GM12878 (cell line): ENCODE measurements around the gene ESPNL. TPM values are rescaled to one million over a fixed set of nuclear protein-coding genes. Genes with fewer than 3 reads are reported as not detected.

Experiments
- ATAC-seq: fragments of 200-7000 bp; cut with Tn5 transposase; 3 replicates; pipeline ENCODE4 v1.9.1; 2020; ENCODE audit warnings: mild to moderate bottlenecking, moderate library complexity
- BruUV-seq: library from RNA; stranded (reverse); fragments of 400-500 nt; replicated peaks from 2 replicates; lab custom pipeline; 2021; lab: Mats Ljungman, UMichigan
- CTCF ChIA-PET: fragments of 300-600 bp; sonication (Branson Sonifier 250); formaldehyde crosslinking; extraction: SDS; loops from one replicate; lab custom pipeline; 2021; ENCODE audit warnings: inconsistent platforms; lab: Yijun Ruan, JAX
- POLR2A ChIA-PET: fragments of 350-600 bp; formaldehyde crosslinking; extraction: SDS; loops from one replicate; lab custom pipeline; 2021; ENCODE audit warnings: inconsistent platforms; lab: Charles Lee
- RAD21 ChIA-PET: fragments of 300-600 bp; sonication (Branson Sonifier 250); formaldehyde crosslinking; loops from one replicate; lab custom pipeline; 2023; ENCODE audit warnings: antibody characterized with exemption; ENCODE audit not compliant: unreplicated experiment; lab: Charles Lee
- SMC1A ChIA-PET: fragments of 300-600 bp; sonication (Branson Sonifier 250); formaldehyde crosslinking; loops from one replicate; lab custom pipeline; 2023; ENCODE audit not compliant: unreplicated experiment, uncharacterized antibody; lab: Charles Lee
- DNase-seq: peaks from one replicate; pipeline ENCODE4 v3.0.0-alpha.2; 2011; ENCODE audit warnings: low read depth, low spot score
- FAIRE-seq: peaks from 3 replicates; lab custom pipeline; 2011; peaks lifted over from hg19 to GRCh38; lab: Jason Lieb, UNC
- H2AFZ ChIP-seq: 2 replicates; pipeline ENCODE4 v1.6.0; 2011; ENCODE audit warnings: low read depth, low read length, control low read depth; ENCODE audit not compliant: control insufficient read depth
- H3K27ac ChIP-seq: 2 replicates; pipeline ENCODE4 v1.5.1; 2011; ENCODE audit warnings: control low read depth; ENCODE audit not compliant: control insufficient read depth, insufficient read depth
- H3K27me3 ChIP-seq, 2 experiments: replicated peaks in 1 of 2; 2 replicates each; pipeline versions ENCODE4 v1.6.0 to v1.6.1; 2011; ENCODE audit warnings: low read length in 1 of 2; ENCODE audit not compliant: control insufficient read depth in 2 of 2, insufficient read depth in 2 of 2
- H3K36me3 ChIP-seq, 2 experiments: 2 replicates each; pipeline ENCODE4 v1.5.1; 2011; ENCODE audit warnings: low read length in 1 of 2; ENCODE audit not compliant: control insufficient read depth in 2 of 2, insufficient read depth in 2 of 2
- H3K4me1 ChIP-seq: 2 replicates; pipeline ENCODE4 v1.6.1; 2011; ENCODE audit warnings: mild to moderate bottlenecking, low read length, moderate library complexity, mixed read lengths; ENCODE audit not compliant: control insufficient read depth, insufficient read depth
- H3K4me2 ChIP-seq: 2 replicates; pipeline ENCODE4 v1.6.0; 2011; ENCODE audit warnings: control low read depth; ENCODE audit not compliant: control insufficient read depth, insufficient read depth
- H3K4me3 ChIP-seq: fragments of 200-600 bp; sonication (generic); 2 replicates; pipeline ENCODE4 v1.5.1; 2016
- H3K79me2 ChIP-seq: 2 replicates; pipeline ENCODE4 v1.6.0; 2011; ENCODE audit warnings: low read length; ENCODE audit not compliant: control insufficient read depth, insufficient read depth
- H3K9ac ChIP-seq: 2 replicates; pipeline ENCODE4 v1.8.0; 2011; ENCODE audit warnings: low read length, control low read depth, mixed read lengths; ENCODE audit not compliant: control insufficient read depth, insufficient read depth
- H3K9me3 ChIP-seq: replicated peaks from 3 replicates; pipeline ENCODE4 v1.5.1; 2011; ENCODE audit warnings: mild to moderate bottlenecking, low read length; ENCODE audit not compliant: control insufficient read depth, insufficient read depth
- H4K20me1 ChIP-seq: 2 replicates; pipeline ENCODE4 v1.6.0; 2011; ENCODE audit not compliant: control insufficient read depth, insufficient read depth
- DPF2 ChIP-seq: fragments of 450-650 bp; IDR thresholded peaks from 2 replicates; pipeline ENCODE4 v1.6.1; 2017; ENCODE audit warnings: mild to moderate bottlenecking
- ETV6 ChIP-seq, 2 experiments: fragments of 450-650 bp in 1 of 2; IDR thresholded peaks in 1 of 2; conservative IDR thresholded peaks in 1 of 2; 2 replicates each; pipeline ENCODE4 v1.6.1; 2014; ENCODE audit warnings: antibody characterized with exemption in 1 of 2, borderline replicate concordance in 1 of 2, low read depth in 1 of 2, mild to moderate bottlenecking in 1 of 2, moderate library complexity in 1 of 2
- GATAD2B ChIP-seq: fragments of 450-650 bp; conservative IDR thresholded peaks from 2 replicates; pipeline ENCODE4 v1.6.1; 2017; ENCODE audit warnings: low read depth, mild to moderate bottlenecking, moderate library complexity
- JUND ChIP-seq: IDR thresholded peaks from 2 replicates; pipeline ENCODE4 v1.6.1; 2012; ENCODE audit warnings: low read depth, mild to moderate bottlenecking, low read length, improper control_type of control experiment, moderate library complexity
- KLF5 ChIP-seq: fragments of 450-650 bp; IDR thresholded peaks from 2 replicates; pipeline ENCODE4 v1.6.1; 2014; ENCODE audit warnings: mild to moderate bottlenecking; ENCODE audit not compliant: partially characterized antibody
- LARP7 ChIP-seq: fragments of 450-650 bp; IDR thresholded peaks from 2 replicates; pipeline ENCODE4 v1.6.1; 2017; ENCODE audit warnings: mild to moderate bottlenecking
- MTA2 ChIP-seq: fragments of 450-650 bp; IDR thresholded peaks from 2 replicates; pipeline ENCODE4 v1.6.1; 2016; ENCODE audit warnings: low read depth, mild to moderate bottlenecking, moderate library complexity
- MYB ChIP-seq: fragments of 150-350 bp; IDR thresholded peaks from 2 replicates; pipeline ENCODE4 v1.6.1; 2014; ENCODE audit warnings: mild to moderate bottlenecking, low read depth, low read length, borderline replicate concordance
- NFXL1 ChIP-seq: fragments of 450-650 bp; IDR thresholded peaks from 2 replicates; pipeline ENCODE4 v1.6.1; 2017; ENCODE audit warnings: antibody characterized with exemption, mild to moderate bottlenecking, borderline replicate concordance
- RUNX3 ChIP-seq: IDR thresholded peaks from 2 replicates; pipeline ENCODE4 v1.6.1; 2012; ENCODE audit warnings: low read length, inconsistent platforms
- SMAD5 ChIP-seq: IDR thresholded peaks from 2 replicates; pipeline ENCODE4 v1.6.1; 2016; ENCODE audit warnings: antibody characterized with exemption, low read depth
- SMARCA5 ChIP-seq: fragments of 450-650 bp; IDR thresholded peaks from 2 replicates; pipeline ENCODE4 v1.6.1; 2017; ENCODE audit warnings: mild to moderate bottlenecking
- TCF3 ChIP-seq: IDR thresholded peaks from 2 replicates; pipeline ENCODE4 v1.6.1; 2012; ENCODE audit warnings: low read depth, mild to moderate bottlenecking, low read length, borderline replicate concordance; ENCODE audit not compliant: insufficient read depth
- TCF7 ChIP-seq: IDR thresholded peaks from 2 replicates; pipeline ENCODE4 v1.6.1; 2014; ENCODE audit warnings: antibody characterized with exemption, borderline replicate concordance
- ZNF24 ChIP-seq: fragments of 450-650 bp; IDR thresholded peaks from 2 replicates; pipeline ENCODE4 v1.6.1; 2017; ENCODE audit warnings: antibody characterized with exemption, mild to moderate bottlenecking
- WGBS: methylation state at CpG from one replicate; pipeline ENCODE4 v1.1.6; 2016; ENCODE audit warnings: low lambda C conversion rate; ENCODE audit not compliant: insufficient replicate concordance, insufficient coverage; ENCODE audit errors: missing lambda C conversion rate; 5-methylcytosine and 5-hydroxymethylcytosine counted together
- in situ Hi-C: fragments of 300-500 bp; cut with MboI; formaldehyde crosslinking; loops from 9 replicates; pipeline ENCODE4 v1.14.3; 2018; ENCODE audit warnings: mixed read lengths
- intact Hi-C: fragments of 100-400 bp; cut with micrococcal nuclease; formaldehyde crosslinking; loops from one replicate; pipeline ENCODE4 v1.14.2; 2022; ENCODE audit not compliant: unreplicated experiment
- polyA plus RNA-seq, 11 experiments: library from polyadenylated mRNA; depleted of rRNA in 4 of 11; unstranded in 6 of 11; stranded (reverse) in 5 of 11; fragments of >200 nt; fragmentation: Nextera tagmentation in 4 of 11; fragmentation: Illumina TruSeq in 1 of 11; extraction: Ambion mirVana in 4 of 11; extraction: Trizol in 1 of 11; gene quantifications; 1 replicate in 1 of 11; 2 replicates in 10 of 11; pipeline versions ENCODE4 v1.2.1 to v1.2.3, GENCODE V29; 2011 to 2016; ENCODE audit warnings: inconsistent platforms in 2 of 11, missing spikeins in 2 of 11, low read depth in 1 of 11
- total RNA-seq, 4 experiments: library from RNA; depleted of rRNA in 3 of 4; stranded (reverse); fragments of >200 nt in 3 of 4; fragmentation: Illumina TruSeq in 1 of 4; extraction: Trizol in 1 of 4; gene quantifications; 2 replicates each; pipeline versions ENCODE4 v1.2.1 to v1.2.3, GENCODE V29; 2013 to 2021
- TF ChIP-seq, protein P1 (sequence below): fragments of 450-650 bp; IDR thresholded peaks from 2 replicates; pipeline ENCODE4 v1.6.1; 2017; ENCODE audit warnings: low read depth, mild to moderate bottlenecking, moderate library complexity

The ESPNL gene
- total and polyA plus RNA-seq, 10 of the 15 experiments (the other 5 are each of a cell fraction or from before 2014, with no cell fraction given) = 0.05 to 0.94 (median 0.36) TPM; not detected in 3

DNA sequence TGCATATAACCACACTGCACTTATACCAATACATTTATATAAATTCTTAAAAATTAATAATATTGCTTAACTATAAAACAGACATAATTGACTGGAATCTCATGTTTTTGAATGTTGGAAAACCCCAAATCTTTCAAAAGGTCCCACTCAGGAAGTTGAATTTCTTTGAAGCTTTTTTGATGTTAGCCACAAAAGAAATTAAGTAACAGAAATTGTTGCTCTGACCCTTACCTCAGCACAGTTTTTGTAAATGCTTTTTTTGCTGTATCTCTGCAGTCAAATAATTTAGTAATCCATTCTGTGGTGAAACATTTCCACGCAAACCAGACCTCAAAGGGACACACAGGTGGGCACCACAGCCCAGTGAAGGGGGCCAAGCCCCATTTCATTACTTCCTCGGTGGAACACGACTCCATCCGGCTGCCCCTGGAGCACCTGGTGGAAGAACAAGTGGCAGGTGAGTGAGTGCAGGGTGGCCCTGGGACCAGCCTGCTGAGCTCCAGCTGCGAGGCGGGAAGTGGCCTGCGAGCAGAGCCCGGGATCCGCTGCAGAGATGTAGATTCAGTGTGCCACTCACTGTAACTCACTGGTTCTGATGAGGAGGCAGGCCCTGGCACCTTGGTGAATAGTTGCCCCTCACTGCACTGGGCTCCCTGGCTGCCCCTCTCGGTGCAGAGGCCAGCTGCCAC, 31.0 kb upstream of the ESPNL start:
- BruUV-seq = TSS peak; percentile 8
- ATAC-seq (peak; percentile 59), FAIRE-seq (no peak), DNase-seq (no peak)
- Histone ChIP-seq H3K79me2 (peaks cover 2% of the 10 kb centered on the region), H3K9me3 (peaks cover 3% of the 10 kb centered on the region; the same call in 2 of the 3 replicates), H4K20me1 (no peaks in the 10 kb centered on the region), H3K4me2 (peak overlapping the region; percentile 34; the same call in 1 of the 2 replicates), H3K4me3 (no peak overlapping the region), H3K36me3 (peaks cover 9 to 26% of the 10 kb centered on the region in 2 experiments; a peak in 3 of 4 replicates), H2AFZ (no peak overlapping the region), H3K27ac (peak overlapping the region; percentile 27; the same call in 1 of the 2 replicates), H3K27me3 (no peaks in the 10 kb centered on the region), H3K9ac (no peak overlapping the region), H3K4me1 (peaks cover 10% of the 10 kb centered on the region)
- in situ Hi-C loops = no loop called here
- ChIA-PET SMC1A (interaction anchor here (0.7 to 2.3 kb wide), 4 partner anchors 12 to 137 kb away, joined by 3 to 8 read pairs (median 4); no protein-coding TSS in a partner anchor), POLR2A (interaction anchor here (0.6 to 1.7 kb wide), 3 partner anchors 7 to 239 kb away, joined by 3 to 6 read pairs (median 3); no protein-coding TSS in a partner anchor), CTCF (interaction anchor here (0.6 to 1.2 kb wide), 2 partner anchors 101 to 1695 kb away, joined by 3 to 5 read pairs; no protein-coding TSS in a partner anchor), RAD21 (interaction anchor here (1.2 to 1.3 kb wide), 2 partner anchors 9 to 39 kb away, joined by 6 to 7 read pairs; partner anchors contain the start of gene SCLY)
- no peak for TF ChIP-seq ETV6 (conservative IDR thresholded peaks at IDR 0.05 in 1 of 2, IDR thresholded peaks at IDR 0.05 in 1 of 2; ENCODE audit: borderline replicate concordance in 1 of 2, low read depth in 1 of 2)
- no peak for TF ChIP-seq MYB
- 0 out of 2 replicates have a peak, but pooled peaks have one; percentile 25 for TF ChIP-seq LARP7
- TF ChIP-seq DPF2 = peak; percentile 34; the same call in 1 of the 2 replicates
- TF ChIP-seq SMAD5 = no peak
- TF ChIP-seq, protein P1, sequence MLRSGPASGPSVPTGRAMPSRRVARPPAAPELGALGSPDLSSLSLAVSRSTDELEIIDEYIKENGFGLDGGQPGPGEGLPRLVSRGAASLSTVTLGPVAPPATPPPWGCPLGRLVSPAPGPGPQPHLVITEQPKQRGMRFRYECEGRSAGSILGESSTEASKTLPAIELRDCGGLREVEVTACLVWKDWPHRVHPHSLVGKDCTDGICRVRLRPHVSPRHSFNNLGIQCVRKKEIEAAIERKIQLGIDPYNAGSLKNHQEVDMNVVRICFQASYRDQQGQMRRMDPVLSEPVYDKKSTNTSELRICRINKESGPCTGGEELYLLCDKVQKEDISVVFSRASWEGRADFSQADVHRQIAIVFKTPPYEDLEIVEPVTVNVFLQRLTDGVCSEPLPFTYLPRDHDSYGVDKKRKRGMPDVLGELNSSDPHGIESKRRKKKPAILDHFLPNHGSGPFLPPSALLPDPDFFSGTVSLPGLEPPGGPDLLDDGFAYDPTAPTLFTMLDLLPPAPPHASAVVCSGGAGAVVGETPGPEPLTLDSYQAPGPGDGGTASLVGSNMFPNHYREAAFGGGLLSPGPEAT = peak; percentile 42; the same call in 1 of the 2 replicates
- TF ChIP-seq TCF7 = peak; percentile 91
- TF ChIP-seq ZNF24 = no peak
- peak; percentile 44; the same call in 1 of the 2 replicates for TF ChIP-seq MTA2
- TF ChIP-seq NFXL1 = no peak
- no peak for TF ChIP-seq TCF3
- no peak for TF ChIP-seq JUND
- no peak for TF ChIP-seq KLF5
- TF ChIP-seq RUNX3 = peak; percentile 69
- peak; percentile 82; the same call in 1 of the 2 replicates for TF ChIP-seq SMARCA5
- TF ChIP-seq GATAD2B = peak; percentile 27; the same call in 1 of the 2 replicates
- intact Hi-C loops = loop anchor here (10.0 kb wide), 1 partner anchor 374 kb away; no protein-coding TSS in a partner anchor
- WGBS = 78% methylated on average over 10 of the region's 10 CpGs
